ENCODE measurements around the gene DLGAP4.

DLGAP4 gene

GRCh38 chr20:36362978-36363713 is 57.0 kb downstream of the DLGAP4 start:
- H4K20me1 ChIP-seq (ENCODE audit: insufficient read depth): no peaks in the 10 kb centered on the region
- H3K4me1 ChIP-seq (ENCODE audit: low read depth, poor library complexity, severe bottlenecking): no peaks in the 10 kb centered on the region
- H3K27me3 ChIP-seq (ENCODE audit: insufficient read depth, low read depth): peaks cover 100% of the 10 kb centered on the region
- no peak overlapping the region for H3K4me3 ChIP-seq (IDR thresholded peaks at IDR 0.05; ENCODE audit: insufficient read depth, low read depth, low read length)
- H3K27ac ChIP-seq: no peak overlapping the region
- H3K79me2 ChIP-seq (ENCODE audit: insufficient read depth, low read depth): no peaks in the 10 kb centered on the region
- H3K36me3 ChIP-seq (ENCODE audit: insufficient read depth): no peaks in the 10 kb centered on the region
- H3K4me2 ChIP-seq: no peak overlapping the region
- H2AFZ ChIP-seq (ENCODE audit: low read depth): no peak overlapping the region
- no peak for TF ChIP-seq CTCF (conservative IDR thresholded peaks at IDR 0.05; ENCODE audit: low read depth, low read length)
- no peak overlapping the region for H3K9ac ChIP-seq

GRCh38 chr20:36364506-36364905 is 58.4 kb downstream of the DLGAP4 start:
- Histone ChIP-seq H3K79me2 (ENCODE audit: insufficient read depth, low read depth) (no peaks in the 10 kb centered on the region), H3K9ac (no peak overlapping the region), H3K4me2 (no peak overlapping the region), H3K27ac (no peak overlapping the region), H3K4me3 (IDR thresholded peaks at IDR 0.05; ENCODE audit: insufficient read depth, low read depth, low read length) (no peak overlapping the region), H2AFZ (ENCODE audit: low read depth) (no peak overlapping the region), H3K27me3 (ENCODE audit: insufficient read depth, low read depth) (peaks cover 99% of the 10 kb centered on the region), H3K36me3 (ENCODE audit: insufficient read depth) (no peaks in the 10 kb centered on the region), H4K20me1 (ENCODE audit: insufficient read depth) (no peaks in the 10 kb centered on the region), H3K4me1 (ENCODE audit: low read depth, poor library complexity, severe bottlenecking) (no peaks in the 10 kb centered on the region)
- no peak for TF ChIP-seq CTCF (conservative IDR thresholded peaks at IDR 0.05; ENCODE audit: low read depth, low read length)

- TF ChIP-seq CTCF (conservative IDR thresholded peaks at IDR 0.05; ENCODE audit: low read depth, low read length): no peak
- Histone ChIP-seq H3K9ac (no peak overlapping the region), H4K20me1 (ENCODE audit: insufficient read depth) (no peaks in the 10 kb centered on the region), H3K27ac (no peak overlapping the region), H3K27me3 (ENCODE audit: insufficient read depth, low read depth) (peaks cover 96% of the 10 kb centered on the region), H2AFZ (ENCODE audit: low read depth) (no peak overlapping the region), H3K79me2 (ENCODE audit: insufficient read depth, low read depth) (no peaks in the 10 kb centered on the region), H3K4me1 (ENCODE audit: low read depth, poor library complexity, severe bottlenecking) (no peaks in the 10 kb centered on the region), H3K4me3 (IDR thresholded peaks at IDR 0.05; ENCODE audit: insufficient read depth, low read depth, low read length) (no peak overlapping the region), H3K4me2 (no peak overlapping the region), H3K36me3 (ENCODE audit: insufficient read depth) (no peaks in the 10 kb centered on the region)
Measured at GRCh38 chr20:36366623-36367369, 60.7 kb downstream of the DLGAP4 start.

GRCh38 chr20:36367370-36367745 is 61.2 kb downstream of the DLGAP4 start:
- no peak overlapping the region for H2AFZ ChIP-seq (ENCODE audit: low read depth)
- H3K4me1 ChIP-seq (ENCODE audit: low read depth, poor library complexity, severe bottlenecking): no peaks in the 10 kb centered on the region
- no peaks in the 10 kb centered on the region for H3K79me2 ChIP-seq (ENCODE audit: insufficient read depth, low read depth)
- no peak overlapping the region for H3K27ac ChIP-seq
- no peak overlapping the region for H3K9ac ChIP-seq
- no peaks in the 10 kb centered on the region for H4K20me1 ChIP-seq (ENCODE audit: insufficient read depth)
- H3K27me3 ChIP-seq (ENCODE audit: insufficient read depth, low read depth): peaks cover 95% of the 10 kb centered on the region
- TF ChIP-seq CTCF (conservative IDR thresholded peaks at IDR 0.05; ENCODE audit: low read depth, low read length): no peak
- H3K36me3 ChIP-seq (ENCODE audit: insufficient read depth): no peaks in the 10 kb centered on the region
- no peak overlapping the region for H3K4me3 ChIP-seq (IDR thresholded peaks at IDR 0.05; ENCODE audit: insufficient read depth, low read depth, low read length)
- no peak overlapping the region for H3K4me2 ChIP-seq
